K562 (cell line): ENCODE results near the gene PIAS3. TPM values are rescaled to one million over a fixed set of nuclear protein-coding genes. Genes with fewer than 3 reads are reported as not detected.

Experiments used
- ARNT ChIP-seq, 2 experiments: fragments of 450-650 bp; IDR thresholded peaks; 2 replicates each; pipeline ENCODE4 v1.6.1; 2016; ENCODE audit warnings: mild to moderate bottlenecking in 1 of 2
- CCNT2 ChIP-seq: IDR thresholded peaks from 2 replicates; pipeline ENCODE4 v1.6.1; 2011; ENCODE audit warnings: borderline replicate concordance, low read depth, mild to moderate bottlenecking, moderate library complexity, mixed read lengths, low read length; ENCODE audit not compliant: insufficient read length; ENCODE audit errors: extremely low read depth
- CTBP1 ChIP-seq: fragments of 450-650 bp; IDR thresholded peaks from 2 replicates; pipeline ENCODE4 v1.6.1; 2016; ENCODE audit warnings: borderline replicate concordance
- E2F3 ChIP-seq: fragments of 250-450 bp; sonication (Bioruptor Pico); IDR thresholded peaks from 2 replicates; pipeline ENCODE4 v1.4.0; 2020; ENCODE audit warnings: mild to moderate bottlenecking
- GTF2E2 ChIP-seq: fragments of 200-800 bp; sonication (Bioruptor generic); IDR thresholded peaks from 2 replicates; pipeline ENCODE4 v1.6.1; 2016; ENCODE audit warnings: missing genetic modification characterization, missing compliant biosample characterization
- KAT7 ChIP-seq: sonication (generic); formaldehyde crosslinking; IDR thresholded peaks from 2 replicates; pipeline ENCODE4 v1.8.0; 2022; ENCODE audit warnings: missing genetic modification reagents, mild to moderate bottlenecking, borderline replicate concordance
- KLF6 ChIP-seq: fragments of 250-450 bp; sonication (Bioruptor Pico); IDR thresholded peaks from 2 replicates; pipeline ENCODE4 v1.4.0; 2020; ENCODE audit warnings: mild to moderate bottlenecking, moderate library complexity, borderline replicate concordance
- MCM7 ChIP-seq, 2 experiments: fragments of 450-650 bp; IDR thresholded peaks; 2 replicates each; pipeline ENCODE4 v1.6.1; 2016 to 2018
- MEF2A ChIP-seq: IDR thresholded peaks from 2 replicates; pipeline ENCODE4 v1.6.1; 2011; ENCODE audit warnings: low read depth, mild to moderate bottlenecking, low read length, moderate library complexity; ENCODE audit not compliant: control insufficient read depth
- NFATC3 ChIP-seq: fragments of 450-650 bp; IDR thresholded peaks from 2 replicates; pipeline ENCODE4 v1.6.1; 2017; ENCODE audit warnings: mild to moderate bottlenecking
- NRF1 ChIP-seq, 2 experiments: fragments of 450-650 bp; IDR thresholded peaks in 1 of 2; conservative IDR thresholded peaks in 1 of 2; 2 replicates each; pipeline ENCODE4 v1.6.1; 2014; ENCODE audit warnings: mild to moderate bottlenecking in 2 of 2
- PTBP1 ChIP-seq: fragments of 200-400 bp; formaldehyde crosslinking; IDR thresholded peaks from 2 replicates; pipeline ENCODE4 v1.6.1; 2017; ENCODE audit warnings: low read depth, low read length
- RBBP5 ChIP-seq: fragments of 200-600 bp; sonication (generic); IDR thresholded peaks from 2 replicates; pipeline ENCODE4 v1.6.1; 2012; ENCODE audit warnings: borderline replicate concordance, mild to moderate bottlenecking, low read length, control low read depth, inconsistent platforms; ENCODE audit not compliant: insufficient read depth, poor library complexity, severe bottlenecking
- STAT5B ChIP-seq: fragments of 250-450 bp; sonication (Bioruptor Pico); IDR thresholded peaks from 2 replicates; pipeline ENCODE4 v1.8.0; 2021; ENCODE audit warnings: mild to moderate bottlenecking, inconsistent platforms
- XRCC4 ChIP-seq: IDR thresholded peaks from one replicate; pipeline ENCODE4 v1.6.1; 2011; ENCODE audit not compliant: insufficient read depth, insufficient read length; ENCODE audit errors: extremely low read depth
- XRCC5 ChIP-seq: fragments of 200-400 bp; formaldehyde crosslinking; IDR thresholded peaks from 2 replicates; pipeline ENCODE4 v1.6.1; 2017; ENCODE audit warnings: low read depth, mild to moderate bottlenecking, low read length
- ZFP36 ChIP-seq: fragments of 150-350 bp; IDR thresholded peaks from 2 replicates; pipeline ENCODE4 v1.6.1; 2018; ENCODE audit warnings: low read length, low read depth; ENCODE audit not compliant: partially characterized antibody
- ZKSCAN3 ChIP-seq: fragments of 250-450 bp; sonication (Bioruptor Pico); IDR thresholded peaks from 2 replicates; pipeline ENCODE4 v1.4.0; 2020
- ZNF175 ChIP-seq: fragments of 200-800 bp; sonication (Bioruptor generic); IDR thresholded peaks from 2 replicates; pipeline ENCODE4 v1.6.1; 2016; ENCODE audit warnings: low read depth, mild to moderate bottlenecking, missing genetic modification characterization, missing compliant biosample characterization
- polyA plus RNA-seq, 8 experiments: library from polyadenylated mRNA; depleted of rRNA in 4 of 8; stranded (reverse) in 5 of 8; unstranded in 3 of 8; fragments of >200 nt; fragmentation: Nextera tagmentation in 2 of 8; fragmentation: Illumina TruSeq in 1 of 8; extraction: Ambion mirVana in 2 of 8; extraction: Trizol in 1 of 8; gene quantifications; 2 replicates each; pipeline versions ENCODE4 v1.2.1 to v1.2.3, GENCODE V29; 2011 to 2014; ENCODE audit warnings: inconsistent platforms in 1 of 8, missing spikeins in 1 of 8
- total RNA-seq, 7 experiments: library from RNA; depleted of rRNA in 6 of 7; stranded (reverse); fragments of >200 nt in 6 of 7; fragmentation: Illumina TruSeq in 2 of 7; extraction: Trizol in 2 of 7; gene quantifications; 2 replicates each; pipeline versions ENCODE4 v1.2.1 to v1.2.3, GENCODE V29; 2011 to 2021; ENCODE audit warnings: low replicate concordance in 1 of 7
- TF ChIP-seq, protein P1 (sequence below), 2 experiments: fragments of 200-800 bp in 1 of 2; sonication (Bioruptor generic) in 1 of 2; sonication (generic) in 1 of 2; formaldehyde crosslinking in 1 of 2; IDR thresholded peaks in 1 of 2; conservative IDR thresholded peaks in 1 of 2; 2 replicates each; pipeline versions ENCODE4 v1.5.0 to v1.6.1; 2016 to 2020; ENCODE audit warnings: missing compliant biosample characterization in 1 of 2, missing genetic modification characterization in 1 of 2, missing genetic modification reagents in 1 of 2
- TF ChIP-seq, protein P2 (sequence below): sonication (generic); formaldehyde crosslinking; IDR thresholded peaks from 2 replicates; pipeline ENCODE4 v1.8.1; 2023; ENCODE audit warnings: missing genetic modification reagents, mild to moderate bottlenecking, borderline replicate concordance
- TF ChIP-seq, protein P3 (sequence below): fragments of 450-650 bp; IDR thresholded peaks from 2 replicates; pipeline ENCODE4 v1.6.1; 2016; ENCODE audit warnings: low read depth, mild to moderate bottlenecking, moderate library complexity

Gene PIAS3
- total and polyA plus RNA-seq, 9 of the 15 experiments (the other 6 are each of a cell fraction or from before 2014, with no cell fraction given), result 1.1 to 25.6 (median 7.9) TPM

DNA sequence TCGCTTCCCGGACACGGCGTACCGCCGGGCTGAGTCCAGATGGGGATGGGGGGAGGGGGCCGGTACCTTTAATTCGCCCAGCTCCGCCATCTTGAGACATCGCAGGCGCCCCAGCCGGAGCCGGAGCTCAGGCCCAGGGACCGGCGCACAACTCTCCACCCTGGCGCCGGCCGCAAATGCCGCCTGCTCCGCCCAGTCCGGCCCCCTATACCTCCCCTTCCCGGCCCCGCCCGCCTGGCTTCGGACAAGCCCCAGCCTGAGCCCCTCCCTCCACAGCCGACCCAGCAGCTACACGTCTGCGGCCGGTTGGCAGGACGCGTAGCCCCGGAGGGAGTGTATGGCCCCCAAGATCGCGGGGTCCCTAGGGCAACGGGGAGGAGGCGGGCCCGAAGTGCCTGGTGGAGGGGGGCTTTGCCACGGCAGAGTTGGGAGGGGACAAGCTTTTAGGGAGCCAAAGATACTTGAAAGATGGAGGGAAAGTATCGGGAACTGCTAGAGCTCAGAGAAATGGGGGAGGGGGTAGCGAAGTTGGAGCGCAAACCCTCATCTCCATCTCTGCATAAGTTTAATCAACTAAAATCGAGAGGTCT is at the start of gene PIAS3 (continued):
- TF ChIP-seq ZFP36 (no peak), MCM7 (IDR thresholded peaks at IDR 0.05) (no peak), ARNT (IDR thresholded peaks at IDR 0.05) (no peak), CCNT2 (peak; percentile 88), STAT5B (CRISPR knock-in tag) (no peak), NFATC3 (no peak), XRCC4 (no peak), CTBP1 (peak; percentile 20), KAT7 (CRISPR knock-in tag) (peak; percentile 93; the same call in 1 of the 2 replicates), XRCC5 (0 out of 2 replicates have a peak, but pooled peaks have one; percentile 66), GTF2E2 (tag) (peak; percentile 52; the same call in 1 of the 2 replicates), ZKSCAN3 (CRISPR knock-in tag) (no peak), MEF2A (no peak), PTBP1 (no peak), ZNF175 (CRISPR knock-in tag) (no peak), KLF6 (CRISPR knock-in tag) (no peak), E2F3 (CRISPR knock-in tag) (peak; percentile 9; the same call in 1 of the 2 replicates), RBBP5 (peak; percentile 77), NRF1 (conservative IDR thresholded peaks at IDR 0.05 in 1 of 2, IDR thresholded peaks at IDR 0.05 in 1 of 2) (peak; percentile 74 to 77)
- TF ChIP-seq, protein P1, sequence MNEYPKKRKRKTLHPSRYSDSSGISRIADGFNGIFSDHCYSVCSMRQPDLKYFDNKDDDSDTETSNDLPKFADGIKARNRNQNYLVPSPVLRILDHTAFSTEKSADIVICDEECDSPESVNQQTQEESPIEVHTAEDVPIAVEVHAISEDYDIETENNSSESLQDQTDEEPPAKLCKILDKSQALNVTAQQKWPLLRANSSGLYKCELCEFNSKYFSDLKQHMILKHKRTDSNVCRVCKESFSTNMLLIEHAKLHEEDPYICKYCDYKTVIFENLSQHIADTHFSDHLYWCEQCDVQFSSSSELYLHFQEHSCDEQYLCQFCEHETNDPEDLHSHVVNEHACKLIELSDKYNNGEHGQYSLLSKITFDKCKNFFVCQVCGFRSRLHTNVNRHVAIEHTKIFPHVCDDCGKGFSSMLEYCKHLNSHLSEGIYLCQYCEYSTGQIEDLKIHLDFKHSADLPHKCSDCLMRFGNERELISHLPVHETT (CRISPR knock-in tag; conservative IDR thresholded peaks at IDR 0.05 in 1 of 2, IDR thresholded peaks at IDR 0.05 in 1 of 2), result no peak
- TF ChIP-seq, protein P2, sequence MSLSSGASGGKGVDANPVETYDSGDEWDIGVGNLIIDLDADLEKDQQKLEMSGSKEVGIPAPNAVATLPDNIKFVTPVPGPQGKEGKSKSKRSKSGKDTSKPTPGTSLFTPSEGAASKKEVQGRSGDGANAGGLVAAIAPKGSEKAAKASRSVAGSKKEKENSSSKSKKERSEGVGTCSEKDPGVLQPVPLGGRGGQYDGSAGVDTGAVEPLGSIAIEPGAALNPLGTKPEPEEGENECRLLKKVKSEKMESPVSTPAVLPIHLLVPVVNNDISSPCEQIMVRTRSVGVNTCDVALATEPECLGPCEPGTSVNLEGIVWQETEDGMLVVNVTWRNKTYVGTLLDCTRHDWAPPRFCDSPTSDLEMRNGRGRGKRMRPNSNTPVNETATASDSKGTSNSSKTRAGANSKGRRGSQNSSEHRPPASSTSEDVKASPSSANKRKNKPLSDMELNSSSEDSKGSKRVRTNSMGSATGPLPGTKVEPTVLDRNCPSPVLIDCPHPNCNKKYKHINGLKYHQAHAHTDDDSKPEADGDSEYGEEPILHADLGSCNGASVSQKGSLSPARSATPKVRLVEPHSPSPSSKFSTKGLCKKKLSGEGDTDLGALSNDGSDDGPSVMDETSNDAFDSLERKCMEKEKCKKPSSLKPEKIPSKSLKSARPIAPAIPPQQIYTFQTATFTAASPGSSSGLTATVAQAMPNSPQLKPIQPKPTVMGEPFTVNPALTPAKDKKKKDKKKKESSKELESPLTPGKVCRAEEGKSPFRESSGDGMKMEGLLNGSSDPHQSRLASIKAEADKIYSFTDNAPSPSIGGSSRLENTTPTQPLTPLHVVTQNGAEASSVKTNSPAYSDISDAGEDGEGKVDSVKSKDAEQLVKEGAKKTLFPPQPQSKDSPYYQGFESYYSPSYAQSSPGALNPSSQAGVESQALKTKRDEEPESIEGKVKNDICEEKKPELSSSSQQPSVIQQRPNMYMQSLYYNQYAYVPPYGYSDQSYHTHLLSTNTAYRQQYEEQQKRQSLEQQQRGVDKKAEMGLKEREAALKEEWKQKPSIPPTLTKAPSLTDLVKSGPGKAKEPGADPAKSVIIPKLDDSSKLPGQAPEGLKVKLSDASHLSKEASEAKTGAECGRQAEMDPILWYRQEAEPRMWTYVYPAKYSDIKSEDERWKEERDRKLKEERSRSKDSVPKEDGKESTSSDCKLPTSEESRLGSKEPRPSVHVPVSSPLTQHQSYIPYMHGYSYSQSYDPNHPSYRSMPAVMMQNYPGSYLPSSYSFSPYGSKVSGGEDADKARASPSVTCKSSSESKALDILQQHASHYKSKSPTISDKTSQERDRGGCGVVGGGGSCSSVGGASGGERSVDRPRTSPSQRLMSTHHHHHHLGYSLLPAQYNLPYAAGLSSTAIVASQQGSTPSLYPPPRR, result no peak
- TF ChIP-seq, protein P3, sequence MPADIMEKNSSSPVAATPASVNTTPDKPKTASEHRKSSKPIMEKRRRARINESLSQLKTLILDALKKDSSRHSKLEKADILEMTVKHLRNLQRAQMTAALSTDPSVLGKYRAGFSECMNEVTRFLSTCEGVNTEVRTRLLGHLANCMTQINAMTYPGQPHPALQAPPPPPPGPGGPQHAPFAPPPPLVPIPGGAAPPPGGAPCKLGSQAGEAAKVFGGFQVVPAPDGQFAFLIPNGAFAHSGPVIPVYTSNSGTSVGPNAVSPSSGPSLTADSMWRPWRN, result no peak
